HPDE6-E6E7 (cell line): ENCODE data around the gene PRPH.

ENCODE experiments used
- DNase-seq: peaks from one replicate; pipeline ENCODE4 v3.0.0; 2011; ENCODE audit warnings: missing footprints; ENCODE audit errors: extremely low spot score

Gene PRPH

GRCh38 chr12:49346659-49347310, 51.8 kb downstream of the PRPH start, which contains the start of gene DNAJC22:
Gene DNAJC22 (plus strand): TSS chr12:49346888. CDS start chr12:49348873, 1,985 bp downstream.
- DNase-seq: no peak

- DNase-seq: peak; percentile 72
These were observed 52.6 kb downstream of the PRPH start for GRCh38 chr12:49347311-49348193.
